CD4-positive, alpha-beta T cell treated with Interferon alpha-2 for 1 hour (primary cell): ENCODE data around the gene DAD1.
A peak's percentile ranks its signal among the peaks of the same experiment; 100 is the strongest.
"Not testable (repeated sequence)": the region's sequence is repeated elsewhere in the genome, so short reads cannot be mapped to it uniquely, and the experiment has no call there.

Experiments used
- DNase-seq, 2 donors: peaks; one replicate each; pipeline ENCODE4 v3.0.0-alpha.2; 2020 to 2022

DAD1 gene

GRCh38 chr14:22566266-22566665 is 22.8 kb downstream of the DAD1 start:
- not testable (repeated sequence) for DNase-seq

GRCh38 chr14:22565391-22565945 is 23.6 kb downstream of the DAD1 start:
- DNase-seq, result peak in 1 of 2 donors; percentile 39

DNA sequence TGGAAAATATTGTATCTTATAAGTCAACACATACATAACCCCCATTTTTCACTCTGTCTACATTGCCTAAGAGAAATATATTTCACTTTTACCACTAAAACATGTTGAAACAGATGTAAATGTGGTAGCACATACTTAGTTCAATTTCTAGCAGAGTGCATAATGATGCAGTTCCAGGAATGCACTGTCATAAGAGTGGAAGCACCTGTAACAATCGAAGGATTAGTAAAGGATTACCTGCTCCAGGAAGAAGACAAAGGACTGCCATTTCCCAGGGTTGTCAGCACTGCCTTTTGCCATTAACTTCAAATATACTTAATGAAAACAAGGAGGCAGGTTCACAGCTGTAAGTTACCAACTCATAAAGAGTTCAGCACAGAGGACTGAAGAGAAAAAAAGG is 24.6 kb downstream of the DAD1 start:
- DNase-seq, result no peak

DNA sequence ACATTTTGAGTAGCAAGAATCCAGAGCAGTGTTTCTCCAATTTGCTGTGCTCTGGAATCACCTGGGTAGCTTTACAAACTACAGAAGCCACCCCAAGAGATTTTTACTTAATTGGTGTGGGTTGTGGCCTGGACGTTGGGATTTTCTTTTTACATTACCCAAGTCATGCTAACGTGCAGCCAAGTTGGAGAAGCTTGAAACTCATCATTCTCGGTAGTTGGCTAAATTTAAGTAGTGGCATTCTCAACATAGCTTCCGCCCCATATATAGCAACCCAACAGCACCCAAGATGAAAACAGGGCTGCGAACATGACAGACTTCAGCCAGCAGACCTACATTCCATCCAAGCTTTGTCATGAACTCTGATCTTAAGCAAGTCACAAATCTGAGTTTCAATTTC is 25.0 kb downstream of the DAD1 start:
- no peak for DNase-seq

DNA sequence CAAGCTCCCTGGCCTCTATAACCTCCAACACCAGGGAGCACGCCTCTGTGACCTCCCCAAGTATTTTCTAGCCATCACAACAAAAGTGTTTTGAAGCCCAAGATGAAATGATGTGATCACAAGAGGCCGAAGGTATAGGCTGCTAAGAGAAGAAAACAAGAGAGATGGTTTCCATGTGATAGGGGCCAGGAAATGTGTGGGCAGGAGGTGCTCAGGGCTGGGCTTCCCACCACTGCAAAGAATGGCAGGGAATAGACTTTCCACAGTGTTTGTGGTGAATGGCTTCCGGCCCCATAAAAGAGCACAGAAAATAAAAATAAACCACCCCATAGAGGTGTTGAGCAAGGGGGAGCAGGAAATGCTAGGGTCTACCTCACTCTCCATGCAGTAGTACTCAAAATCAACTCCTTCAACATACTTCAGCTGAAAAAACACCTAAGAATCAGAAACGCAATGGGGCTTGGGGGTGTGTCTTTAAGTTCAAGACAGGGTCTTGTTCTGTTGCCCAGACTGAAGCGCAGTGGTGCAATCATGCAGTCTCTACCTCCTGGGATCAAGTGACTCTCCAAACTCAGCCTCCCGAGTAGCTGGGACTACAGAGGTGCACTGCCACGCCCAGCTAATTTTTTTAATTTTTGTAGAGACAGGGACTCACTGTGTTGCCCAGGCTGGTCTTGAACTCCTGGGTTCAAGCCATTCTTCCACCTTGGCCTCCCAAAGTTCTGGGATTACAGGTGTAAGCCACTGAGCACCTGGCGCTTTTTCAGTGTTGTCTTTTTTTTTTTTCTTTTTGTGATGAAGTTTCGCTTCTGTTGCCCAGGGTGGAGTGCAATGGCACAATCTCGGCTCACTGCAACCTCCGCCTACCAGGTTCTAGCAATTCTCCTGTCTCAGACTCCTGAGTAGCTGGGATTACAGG is 27.1 kb downstream of the DAD1 start:
- DNase-seq, result peak; percentile 57 to 89

DNA sequence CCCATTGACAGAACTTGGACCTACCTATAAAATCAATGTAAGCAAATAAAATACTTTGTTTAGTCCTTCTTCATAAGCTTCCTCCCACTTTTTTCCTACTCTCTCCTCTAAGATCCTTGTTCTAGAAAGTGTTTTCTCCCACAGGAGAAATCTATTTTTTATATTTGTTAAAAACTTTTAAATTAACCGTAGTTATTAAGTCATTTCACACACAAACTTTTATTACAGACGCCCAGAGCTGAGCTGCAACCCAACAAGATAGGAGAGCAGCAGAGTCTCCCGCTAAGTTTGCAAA is 27.7 kb downstream of the DAD1 start:
- no peak for DNase-seq

GRCh38 chr14:22560662-22561365 is 28.2 kb downstream of the DAD1 start:
- peak in 1 of 2 donors; percentile 38 for DNase-seq

DNA sequence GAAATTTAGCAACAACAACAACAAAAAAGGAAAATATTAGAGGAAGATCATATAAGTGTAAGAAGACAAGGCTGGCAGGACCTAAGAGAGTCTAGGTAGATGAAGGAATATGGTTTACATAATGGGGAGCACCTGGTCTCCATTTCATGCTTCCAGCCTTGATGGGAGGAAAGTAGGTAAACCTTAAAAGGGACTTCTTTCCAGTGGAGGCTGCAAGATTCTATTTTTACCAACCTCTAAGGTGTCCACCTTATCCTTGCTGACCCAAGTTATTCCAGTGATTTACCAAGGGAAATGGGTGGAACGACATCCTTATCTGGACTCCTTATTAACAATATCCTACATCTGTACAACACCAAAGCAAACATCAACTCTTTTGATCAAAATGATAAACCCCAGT is 30.0 kb downstream of the DAD1 start:
- no peak for DNase-seq

DNA sequence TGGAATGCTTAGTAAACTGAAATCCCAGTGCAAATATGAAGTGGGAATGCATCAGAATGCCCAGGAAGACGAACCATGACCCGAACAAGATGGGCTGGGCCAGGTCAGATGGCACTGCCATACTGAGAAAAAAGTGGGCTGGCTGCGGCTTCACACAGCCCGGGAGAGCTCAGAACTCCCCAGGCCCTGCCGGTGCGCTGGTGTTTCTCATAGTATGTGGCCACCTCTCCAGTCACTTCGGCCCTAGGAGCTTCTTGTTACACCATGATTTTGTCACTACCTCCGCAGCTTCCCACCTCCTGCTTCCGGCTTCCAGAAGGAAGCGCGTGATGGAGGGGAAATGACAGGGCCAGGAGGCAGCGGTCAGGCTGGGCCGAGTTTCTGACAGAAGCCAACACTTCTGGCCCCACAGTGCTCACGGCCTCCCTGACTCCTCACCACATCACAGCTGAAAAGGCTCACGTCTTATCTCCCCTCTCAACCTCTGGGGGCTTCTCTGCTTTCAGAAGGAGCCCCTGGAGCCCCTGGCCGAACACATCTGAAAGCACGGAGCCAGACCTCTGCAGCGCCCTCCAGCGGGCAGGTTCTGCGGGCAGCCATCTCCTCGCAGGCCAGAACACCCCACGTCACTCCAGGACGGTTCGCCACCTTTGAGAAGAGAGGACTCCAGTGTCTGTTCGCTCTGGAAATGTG is 30.7 kb downstream of the DAD1 start:
- peak; percentile 55 to 79 for DNase-seq

DNA sequence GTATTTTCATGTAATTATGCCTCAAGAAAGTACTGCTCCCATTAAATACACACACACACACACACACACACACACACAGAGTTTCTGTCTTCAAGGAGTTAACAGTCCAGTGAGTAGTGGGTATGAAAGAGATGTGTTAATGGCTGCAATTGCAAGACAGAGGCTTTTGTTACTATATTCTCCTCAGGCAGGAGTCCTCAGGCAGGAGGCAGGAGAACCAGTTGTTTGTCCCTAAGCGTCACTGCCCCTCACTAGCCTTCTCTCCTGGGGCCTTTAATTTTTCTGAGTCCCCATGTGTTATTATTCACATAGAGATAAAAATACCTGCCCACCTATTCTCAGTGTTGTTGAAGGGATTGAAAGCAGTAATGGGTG is 31.2 kb downstream of the DAD1 start:
- peak in 1 of 2 donors; percentile 21 for DNase-seq

- peak; percentile 86 to 89 for DNase-seq
These were observed 31.9 kb downstream of the DAD1 start for GRCh38 chr14:22556990-22557623.

DNA sequence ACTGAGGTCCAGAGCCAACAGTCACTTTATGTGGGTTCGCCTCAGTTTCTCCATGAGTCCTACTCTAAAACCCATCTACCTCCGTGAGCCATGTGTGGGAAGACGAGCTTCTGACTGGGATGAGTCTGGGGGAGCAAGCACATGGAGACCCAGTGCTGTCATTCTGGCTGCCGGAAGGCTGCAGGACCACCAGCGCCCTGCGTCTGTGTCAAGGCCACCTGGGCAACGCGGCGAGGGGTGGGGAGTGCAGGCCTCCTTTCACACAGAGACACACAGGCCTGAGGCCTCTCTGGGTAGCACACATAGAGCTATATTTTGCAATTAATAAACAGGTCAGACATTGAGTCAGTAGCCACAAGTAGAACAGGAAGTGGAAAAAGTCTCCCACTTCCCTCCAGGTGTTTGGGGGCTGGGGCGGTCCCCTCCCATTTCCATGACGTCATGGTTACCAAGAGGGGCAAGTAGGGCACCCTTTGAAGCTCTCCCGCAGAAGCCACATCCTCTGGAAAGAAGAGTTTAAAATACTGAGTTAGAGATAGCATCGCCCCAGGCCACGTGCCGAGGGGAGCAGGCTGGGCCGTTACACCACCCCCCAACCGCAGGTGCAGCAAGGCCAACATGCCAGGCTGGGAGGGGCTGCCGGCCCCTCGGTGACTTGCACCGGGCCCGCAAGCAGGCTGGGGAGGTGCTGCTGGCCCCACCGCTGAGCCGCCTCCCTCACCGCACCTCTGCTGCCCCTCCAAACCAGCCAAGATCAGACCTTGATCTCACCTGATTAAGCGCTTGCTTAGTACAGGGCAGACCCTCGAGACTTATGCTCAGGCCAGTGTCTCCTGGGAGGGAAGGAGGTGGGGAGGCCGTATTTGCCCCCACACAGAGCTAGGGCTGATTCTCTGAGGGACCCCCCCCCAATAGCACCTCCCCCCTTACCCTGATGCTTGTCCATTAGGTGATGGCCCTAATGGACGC is 32.7 kb downstream of the DAD1 start:
- peak; percentile 97 to 99 for DNase-seq

GRCh38 chr14:22555384-22556011 is 33.5 kb downstream of the DAD1 start:
- DNase-seq, result peak; percentile 32 to 75

- peak in 1 of 2 donors; percentile 52 for DNase-seq
These were observed 34.3 kb downstream of the DAD1 start for GRCh38 chr14:22554498-22555383.

DNA sequence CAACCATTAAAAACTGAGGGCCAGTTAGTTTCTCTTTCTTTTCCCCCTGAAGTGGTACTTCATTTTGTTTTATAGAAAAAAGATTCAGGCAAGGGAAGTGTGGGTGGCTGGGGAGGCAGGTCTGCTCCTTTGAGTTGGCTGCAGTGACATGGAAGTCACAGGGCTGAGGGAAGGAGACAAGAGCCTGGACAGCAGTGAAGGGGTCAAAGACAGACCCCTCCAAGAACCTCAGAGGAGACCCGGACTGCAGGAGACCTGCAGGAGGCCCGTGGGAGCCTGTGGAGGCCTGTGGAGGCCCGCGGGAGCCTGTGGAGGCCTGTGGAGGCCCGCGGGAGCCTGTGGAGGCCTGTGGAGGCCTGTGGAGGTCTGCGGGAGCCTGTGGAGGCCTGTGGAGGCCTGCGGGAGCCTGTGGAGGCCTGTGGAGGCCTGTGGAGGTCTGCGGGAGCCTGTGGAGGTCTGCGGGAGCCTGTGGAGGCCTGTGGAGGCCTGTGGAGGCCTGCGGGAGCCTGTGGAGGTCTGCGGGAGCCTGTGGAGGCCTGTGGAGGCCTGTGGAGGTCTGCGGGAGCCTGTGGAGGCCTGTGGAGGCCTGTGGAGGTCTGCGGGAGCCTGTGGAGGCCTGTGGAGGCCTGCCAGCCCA is 35.0 kb downstream of the DAD1 start:
- DNase-seq, result peak in 1 of 2 donors; percentile 63

GRCh38 chr14:22553445-22553844 is 35.6 kb downstream of the DAD1 start:
- DNase-seq, result no peak

DNA sequence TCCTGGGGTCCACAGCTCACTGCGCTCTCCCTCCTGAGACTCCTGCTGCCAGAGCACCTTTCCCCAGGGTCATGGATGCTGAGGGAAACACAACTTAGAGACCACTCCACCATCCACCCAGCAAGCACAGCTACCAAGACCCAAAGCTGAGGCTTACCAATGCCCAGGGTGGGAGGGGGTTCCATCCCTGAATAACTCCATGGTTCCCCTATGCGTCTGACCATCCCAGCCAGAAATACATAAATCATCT is 36.3 kb downstream of the DAD1 start:
- peak in 1 of 2 donors; percentile 19 for DNase-seq

DNA sequence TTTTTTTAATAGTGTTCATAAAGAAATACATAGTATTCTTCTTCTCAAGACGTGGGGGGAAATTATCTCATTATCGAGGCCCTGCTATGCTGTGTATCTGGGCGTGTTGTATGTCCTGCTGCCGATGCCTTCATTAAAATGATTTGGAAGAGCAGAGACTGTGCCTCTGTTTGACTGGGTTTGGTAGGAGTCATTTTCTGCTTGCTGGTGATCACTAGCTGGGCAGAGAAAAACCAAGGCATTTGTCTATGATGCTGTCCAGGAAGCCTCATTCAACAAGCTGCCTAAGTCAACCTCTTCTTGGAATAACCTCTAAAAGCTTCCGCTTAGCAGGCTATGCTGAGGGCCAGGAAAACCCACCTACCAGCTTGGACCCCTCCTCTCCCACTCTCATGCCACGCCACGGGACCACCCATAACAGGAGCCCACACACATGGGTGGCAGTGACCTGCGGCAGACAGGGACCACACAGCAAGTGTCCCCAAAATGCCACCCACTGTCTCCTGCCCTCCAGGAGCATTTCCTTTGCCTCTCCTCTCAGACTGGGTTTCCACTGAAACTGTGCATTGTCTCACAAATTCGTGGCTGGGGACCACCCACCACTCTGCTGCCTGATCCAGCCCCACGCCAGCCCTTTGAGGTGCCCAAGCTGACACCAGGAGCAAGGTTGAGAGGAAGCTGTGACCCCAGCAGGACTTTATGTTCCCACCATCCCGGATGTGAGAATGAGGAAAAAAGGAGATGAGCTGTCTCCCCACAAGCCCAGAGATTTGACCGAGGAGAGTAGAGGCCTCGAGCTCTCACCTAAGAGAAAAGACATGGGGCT is 36.8 kb downstream of the DAD1 start:
- DNase-seq, result peak in 1 of 2 donors; percentile 32

GRCh38 chr14:22551605-22551997 is 37.4 kb downstream of the DAD1 start:
- peak in 1 of 2 donors; percentile 30 for DNase-seq
